ENCODE results near the gene ARHGEF17. TPM values are rescaled to one million over a fixed set of nuclear protein-coding genes. Genes with fewer than 3 reads are reported as not detected.

The ARHGEF17 gene
- total and polyA plus RNA-seq, 10 donors, result 5.1 to 48.5 (median 29.0) TPM

DNA sequence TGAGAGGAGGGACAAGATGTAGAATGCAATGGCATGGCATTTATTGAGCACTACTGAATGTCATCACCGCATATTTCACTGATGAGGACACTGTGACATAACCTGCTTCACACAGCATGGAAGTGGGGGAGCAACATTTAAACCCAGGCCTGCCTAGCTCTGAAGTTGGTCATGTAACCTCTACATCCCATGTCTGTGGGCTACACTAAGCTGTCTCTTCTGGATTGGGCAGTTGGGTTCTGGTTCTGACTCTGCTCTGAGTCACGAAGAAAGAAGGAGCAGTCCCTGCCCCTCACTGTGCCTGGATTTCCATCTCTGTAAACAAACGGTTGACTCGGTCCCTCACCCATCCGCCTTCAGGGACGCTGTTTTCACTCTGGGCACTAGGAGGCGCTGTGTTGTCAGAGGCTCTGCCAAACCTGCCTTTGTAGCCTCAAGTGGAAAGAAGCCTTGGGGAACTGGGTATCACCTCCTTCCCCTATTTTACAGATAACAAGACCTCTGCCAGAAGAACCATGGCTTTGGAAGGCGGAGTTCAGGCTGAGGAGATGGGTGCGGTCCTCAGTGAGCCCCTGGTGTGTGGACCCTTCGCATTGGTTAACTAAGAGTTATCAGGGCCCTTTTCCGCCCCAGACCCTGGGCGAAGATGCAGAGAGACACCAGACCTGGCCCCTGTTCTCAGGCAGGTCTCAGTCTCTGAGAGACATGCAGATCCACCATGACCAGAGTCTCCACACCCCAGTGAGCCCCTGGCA is 12.7 kb upstream of the ARHGEF17 start:
- H3K4me3 ChIP-seq, result no peak overlapping the region
- peaks cover 5 to 51% (median 30%) of the 10 kb centered on the region in 6 donors for H3K4me1 ChIP-seq
- intact Hi-C loops (cut with DNase I; ENCODE audit: low total_unique reads), result no loop called here
- WGBS, 5 donors, result 40 to 46% (median 44%) methylated on average over 12 of the region's 12 CpGs
- no peaks in the 10 kb centered on the region for H3K9me3 ChIP-seq
- no peaks in the 10 kb centered on the region for H3K27me3 ChIP-seq (replicated peaks in 1 of 7)
- DNase-seq, result peak; percentile 90
- peaks cover 0 to 48% (median 11%) of the 10 kb centered on the region in 6 donors for H3K36me3 ChIP-seq
- peak overlapping the region in 1 of 8 donors; percentile 3 for H3K27ac ChIP-seq
- TF ChIP-seq POLR2A (IDR thresholded peaks at IDR 0.05) (no peak), POLR2AphosphoS5 (IDR thresholded peaks at IDR 0.05) (peak in 2 of 3 donors; percentile 7 to 40)
- TF ChIP-seq, protein P1, sequence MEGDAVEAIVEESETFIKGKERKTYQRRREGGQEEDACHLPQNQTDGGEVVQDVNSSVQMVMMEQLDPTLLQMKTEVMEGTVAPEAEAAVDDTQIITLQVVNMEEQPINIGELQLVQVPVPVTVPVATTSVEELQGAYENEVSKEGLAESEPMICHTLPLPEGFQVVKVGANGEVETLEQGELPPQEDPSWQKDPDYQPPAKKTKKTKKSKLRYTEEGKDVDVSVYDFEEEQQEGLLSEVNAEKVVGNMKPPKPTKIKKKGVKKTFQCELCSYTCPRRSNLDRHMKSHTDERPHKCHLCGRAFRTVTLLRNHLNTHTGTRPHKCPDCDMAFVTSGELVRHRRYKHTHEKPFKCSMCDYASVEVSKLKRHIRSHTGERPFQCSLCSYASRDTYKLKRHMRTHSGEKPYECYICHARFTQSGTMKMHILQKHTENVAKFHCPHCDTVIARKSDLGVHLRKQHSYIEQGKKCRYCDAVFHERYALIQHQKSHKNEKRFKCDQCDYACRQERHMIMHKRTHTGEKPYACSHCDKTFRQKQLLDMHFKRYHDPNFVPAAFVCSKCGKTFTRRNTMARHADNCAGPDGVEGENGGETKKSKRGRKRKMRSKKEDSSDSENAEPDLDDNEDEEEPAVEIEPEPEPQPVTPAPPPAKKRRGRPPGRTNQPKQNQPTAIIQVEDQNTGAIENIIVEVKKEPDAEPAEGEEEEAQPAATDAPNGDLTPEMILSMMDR (IDR thresholded peaks at IDR 0.05 in 8 of 11, conservative IDR thresholded peaks at IDR 0.05 in 3 of 11), result peak; percentile 62 to 95 (median 90)

DNA sequence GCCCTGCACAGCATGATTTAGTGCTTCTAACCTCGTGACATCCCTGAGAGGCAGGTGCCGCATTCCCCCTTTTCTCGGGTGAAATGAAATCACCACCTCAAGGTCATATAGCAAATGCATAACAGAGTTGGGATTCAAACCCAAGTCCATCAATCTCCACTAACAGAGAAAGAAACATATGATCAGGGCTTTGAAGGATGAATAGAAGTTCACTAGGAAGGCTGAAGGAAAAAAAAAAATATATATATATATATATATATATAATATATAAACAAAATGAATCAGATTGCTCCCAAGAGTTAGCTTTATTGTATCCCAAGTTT is 12.1 kb upstream of the ARHGEF17 start:
- H3K4me1 ChIP-seq, result peaks cover 4 to 50% (median 26%) of the 10 kb centered on the region in 6 donors
- no peak for DNase-seq
- WGBS, 5 donors, result 81 to 92% (median 90%) methylated on average over 3 of the region's 3 CpGs
- H3K36me3 ChIP-seq, result peaks cover 0 to 54% (median 11%) of the 10 kb centered on the region in 6 donors
- H3K27ac ChIP-seq, result no peak overlapping the region
- H3K27me3 ChIP-seq (replicated peaks in 1 of 7), result peaks cover 0 to 5% (median 0%) of the 10 kb centered on the region in 7 donors
- intact Hi-C loops (cut with DNase I; ENCODE audit: low total_unique reads), result no loop called here
- TF ChIP-seq POLR2A (IDR thresholded peaks at IDR 0.05) (no peak), POLR2AphosphoS5 (IDR thresholded peaks at IDR 0.05) (no peak)
- TF ChIP-seq, protein P1 (IDR thresholded peaks at IDR 0.05 in 8 of 11, conservative IDR thresholded peaks at IDR 0.05 in 3 of 11), result no peak
- H3K4me3 ChIP-seq, result no peak overlapping the region
- H3K9me3 ChIP-seq, result no peaks in the 10 kb centered on the region

DNA sequence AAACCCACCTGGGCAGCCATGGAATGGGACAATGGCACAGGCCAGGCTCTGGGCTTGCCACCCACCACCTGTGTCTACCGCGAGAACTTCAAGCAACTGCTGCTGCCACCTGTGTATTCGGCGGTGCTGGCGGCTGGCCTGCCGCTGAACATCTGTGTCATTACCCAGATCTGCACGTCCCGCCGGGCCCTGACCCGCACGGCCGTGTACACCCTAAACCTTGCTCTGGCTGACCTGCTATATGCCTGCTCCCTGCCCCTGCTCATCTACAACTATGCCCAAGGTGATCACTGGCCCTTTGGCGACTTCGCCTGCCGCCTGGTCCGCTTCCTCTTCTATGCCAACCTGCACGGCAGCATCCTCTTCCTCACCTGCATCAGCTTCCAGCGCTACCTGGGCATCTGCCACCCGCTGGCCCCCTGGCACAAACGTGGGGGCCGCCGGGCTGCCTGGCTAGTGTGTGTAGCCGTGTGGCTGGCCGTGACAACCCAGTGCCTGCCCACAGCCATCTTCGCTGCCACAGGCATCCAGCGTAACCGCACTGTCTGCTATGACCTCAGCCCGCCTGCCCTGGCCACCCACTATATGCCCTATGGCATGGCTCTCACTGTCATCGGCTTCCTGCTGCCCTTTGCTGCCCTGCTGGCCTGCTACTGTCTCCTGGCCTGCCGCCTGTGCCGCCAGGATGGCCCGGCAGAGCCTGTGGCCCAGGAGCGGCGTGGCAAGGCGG is 11.4 kb upstream of the ARHGEF17 start:
- TF ChIP-seq POLR2A (IDR thresholded peaks at IDR 0.05) (no peak), POLR2AphosphoS5 (IDR thresholded peaks at IDR 0.05) (peak in 1 of 3 donors; percentile 55)
- TF ChIP-seq, protein P1 (IDR thresholded peaks at IDR 0.05 in 8 of 11, conservative IDR thresholded peaks at IDR 0.05 in 3 of 11), result no peak

DNA sequence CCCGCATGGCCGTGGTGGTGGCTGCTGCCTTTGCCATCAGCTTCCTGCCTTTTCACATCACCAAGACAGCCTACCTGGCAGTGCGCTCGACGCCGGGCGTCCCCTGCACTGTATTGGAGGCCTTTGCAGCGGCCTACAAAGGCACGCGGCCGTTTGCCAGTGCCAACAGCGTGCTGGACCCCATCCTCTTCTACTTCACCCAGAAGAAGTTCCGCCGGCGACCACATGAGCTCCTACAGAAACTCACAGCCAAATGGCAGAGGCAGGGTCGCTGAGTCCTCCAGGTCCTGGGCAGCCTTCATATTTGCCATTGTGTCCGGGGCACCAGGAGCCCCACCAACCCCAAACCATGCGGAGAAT is 10.9 kb upstream of the ARHGEF17 start:
- peak in 1 of 3 donors; percentile 13 for TF ChIP-seq POLR2AphosphoS5 (IDR thresholded peaks at IDR 0.05)
- TF ChIP-seq, protein P1 (IDR thresholded peaks at IDR 0.05 in 8 of 11, conservative IDR thresholded peaks at IDR 0.05 in 3 of 11), result no peak
- TF ChIP-seq POLR2A (IDR thresholded peaks at IDR 0.05), result no peak
- DNase-seq, result peak; percentile 56
- peaks cover 4 to 38% (median 22%) of the 10 kb centered on the region in 6 donors for H3K4me1 ChIP-seq
- no peak overlapping the region for H3K27ac ChIP-seq
- no peak overlapping the region for H3K4me3 ChIP-seq
- intact Hi-C loops (cut with DNase I; ENCODE audit: low total_unique reads), result no loop called here
- H3K27me3 ChIP-seq (replicated peaks in 1 of 7), result peaks cover 0 to 11% (median 0%) of the 10 kb centered on the region in 7 donors
- peaks cover 0 to 56% (median 11%) of the 10 kb centered on the region in 6 donors for H3K36me3 ChIP-seq
- no peaks in the 10 kb centered on the region for H3K9me3 ChIP-seq
- 89 to 95% (median 94%) methylated on average over 11 to 18 of the region's 18 CpGs for WGBS, 5 donors

More for the DNA sequence above, 11.4 kb upstream of the ARHGEF17 start:
- WGBS, 5 donors, result 88 to 94% (median 92%) methylated on average over 22 to 35 of the region's 35 CpGs
- no peak overlapping the region for H3K27ac ChIP-seq
- H3K9me3 ChIP-seq, result no peaks in the 10 kb centered on the region
- H3K27me3 ChIP-seq (replicated peaks in 1 of 7), result peaks cover 0 to 11% (median 0%) of the 10 kb centered on the region in 7 donors
- DNase-seq, result peak; percentile 69
- no peak overlapping the region for H3K4me3 ChIP-seq
- peaks cover 0 to 56% (median 11%) of the 10 kb centered on the region in 6 donors for H3K36me3 ChIP-seq
- H3K4me1 ChIP-seq, result peaks cover 4 to 43% (median 25%) of the 10 kb centered on the region in 6 donors
- intact Hi-C loops (cut with DNase I; ENCODE audit: low total_unique reads), result no loop called here

Data from spleen (tissue), 11 donors.